Panc1 (cell line): ENCODE results near the gene ASB2. TPM values are rescaled to one million over a fixed set of nuclear protein-coding genes. Genes with fewer than 3 reads are reported as not detected.

Source experiments
- ATAC-seq: fragments of 200-7000 bp; cut with Tn5 transposase; 2 replicates; pipeline ENCODE4 v1.9.1; 2020; ENCODE audit warnings: mild to moderate bottlenecking, moderate library complexity
- BruUV-seq: library from RNA; stranded (reverse); fragments of 400-500 nt; replicated peaks from 2 replicates; lab custom pipeline; 2021; lab: Mats Ljungman, UMichigan
- CTCF ChIA-PET: fragments of 300-600 bp; sonication (Branson Sonifier 250); formaldehyde crosslinking; loops from one replicate; lab custom pipeline; 2022; ENCODE audit warnings: antibody characterized with exemption; lab: Charles Lee
- POLR2A ChIA-PET: fragments of 300-600 bp; sonication (Branson Sonifier 250); formaldehyde crosslinking; loops from one replicate; lab custom pipeline; 2022; ENCODE audit warnings: antibody characterized with exemption; lab: Charles Lee
- DNase-seq: peaks from one replicate; pipeline ENCODE4 v3.0.0-alpha.2; 2010; ENCODE audit warnings: low read depth, low spot score
- H3K27ac ChIP-seq: 2 replicates; pipeline ENCODE4 v1.5.1; 2011; ENCODE audit warnings: mild to moderate bottlenecking, low read length, inconsistent platforms
- H3K27me3 ChIP-seq: fragments of 200-500 bp; sonication (Bioruptor generic); 2 replicates; pipeline ENCODE4 v1.6.0; 2014; ENCODE audit warnings: low read length, inconsistent platforms; ENCODE audit not compliant: control insufficient read depth, insufficient read depth
- H3K36me3 ChIP-seq: fragments of 200-500 bp; sonication (Bioruptor generic); 2 replicates; pipeline ENCODE4 v1.5.1; 2014; ENCODE audit warnings: inconsistent platforms, mild to moderate bottlenecking, low read length, moderate library complexity; ENCODE audit not compliant: control insufficient read depth, insufficient read depth
- H3K4me1 ChIP-seq: 2 replicates; pipeline ENCODE4 v1.5.1; 2011; ENCODE audit warnings: inconsistent platforms, mild to moderate bottlenecking, low read length, moderate library complexity; ENCODE audit not compliant: control insufficient read depth, insufficient read depth
- H3K4me3 ChIP-seq, 2 experiments: 2 replicates each; pipeline ENCODE4 v1.5.1; 2011 to 2012; ENCODE audit warnings: low read depth in 2 of 2, low read length in 2 of 2, mild to moderate bottlenecking in 2 of 2, inconsistent platforms in 1 of 2, moderate library complexity in 1 of 2
- H3K9me3 ChIP-seq: fragments of 200-500 bp; sonication (Bioruptor generic); 2 replicates; pipeline ENCODE4 v1.5.1; 2014; ENCODE audit warnings: low read depth, mild to moderate bottlenecking, inconsistent platforms, low read length, moderate library complexity; ENCODE audit not compliant: control insufficient read depth, insufficient read depth
- POLR2AphosphoS5 ChIP-seq: IDR thresholded peaks from 2 replicates; pipeline ENCODE4 v1.6.1; 2012; ENCODE audit warnings: mild to moderate bottlenecking, low read depth, low read length, moderate library complexity
- SIN3A ChIP-seq: IDR thresholded peaks from 2 replicates; pipeline ENCODE4 v1.6.1; 2012; ENCODE audit warnings: low read depth, mild to moderate bottlenecking, low read length, moderate library complexity, borderline replicate concordance; ENCODE audit not compliant: insufficient read depth
- TCF7L2 ChIP-seq: IDR thresholded peaks from 2 replicates; pipeline ENCODE4 v1.6.1; 2011; ENCODE audit warnings: mild to moderate bottlenecking, low read depth, low read length, inconsistent platforms
- in situ Hi-C: cut with HindIII; loops from 2 replicates; pipeline ENCODE4 v1.10.0; 2016; ENCODE audit warnings: low sequenced_read_pairs, low pct_unique_long_range_greater_than_20kb
- intact Hi-C: fragments of 100-400 bp; cut with micrococcal nuclease; formaldehyde crosslinking; loops from one replicate; pipeline ENCODE4 v1.10.0; 2022; ENCODE audit not compliant: unreplicated experiment
- total RNA-seq: library from RNA; stranded (reverse); gene quantifications from one replicate; pipeline ENCODE4 v1.2.1, GENCODE V29; 2021; ENCODE audit not compliant: unreplicated experiment
- TF ChIP-seq, protein P1 (sequence below), 2 experiments: IDR thresholded peaks; 2 replicates each; pipeline ENCODE4 v1.6.1; 2011 to 2012; ENCODE audit warnings: low read depth in 2 of 2, control low read depth in 1 of 2, low read length in 1 of 2, mild to moderate bottlenecking in 1 of 2, moderate library complexity in 1 of 2; ENCODE audit not compliant: insufficient read depth in 1 of 2
- TF ChIP-seq, protein P2 (sequence below): fragments of 450-650 bp; IDR thresholded peaks from 2 replicates; pipeline ENCODE4 v1.5.1; 2017; ENCODE audit warnings: mild to moderate bottlenecking

The ASB2 gene
- total RNA-seq, 1 experiment from 2014 or later, result 0.28 TPM

DNA sequence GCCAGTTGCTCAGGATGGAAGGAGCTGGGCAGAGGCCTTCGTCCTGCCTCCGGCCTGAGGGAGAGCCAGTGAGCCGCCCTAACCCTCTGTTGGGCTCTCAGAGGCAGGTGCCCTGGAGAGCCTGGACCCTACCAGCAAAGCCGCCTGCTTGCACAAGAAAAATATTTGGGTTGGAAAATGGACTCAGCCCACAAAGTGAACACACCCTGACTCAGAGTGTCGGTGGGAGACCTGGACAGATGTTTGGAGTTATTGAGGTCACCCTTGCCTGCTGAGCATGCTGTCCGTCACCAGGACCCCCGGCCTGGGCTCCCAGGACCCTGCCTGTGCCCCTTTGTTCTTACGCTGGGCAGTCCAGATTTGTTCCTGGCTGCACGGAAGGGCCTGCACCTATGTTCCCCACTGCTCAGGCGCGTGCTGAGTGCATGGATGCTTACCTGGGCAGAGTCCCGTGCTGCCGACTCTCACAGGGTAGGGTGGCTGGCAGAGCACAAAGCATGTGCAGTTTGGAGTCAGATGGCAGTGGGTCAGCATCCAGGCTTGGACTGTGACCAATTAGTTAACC is 26.8 kb downstream of the ASB2 start:
- Histone ChIP-seq H3K9me3 (no peaks in the 10 kb centered on the region), H3K27me3 (no peaks in the 10 kb centered on the region), H3K36me3 (no peaks in the 10 kb centered on the region), H3K4me1 (peaks cover 16% of the 10 kb centered on the region), H3K27ac (no peak overlapping the region), H3K4me3 (no peak overlapping the region)
- no peak for DNase-seq
- ATAC-seq, result peak; percentile 33; the same call in 1 of the 2 replicates
- ChIA-PET POLR2A (no interaction called here), CTCF (no interaction called here)
- BruUV-seq, result no TSS peak
- in situ Hi-C loops, result no loop called here
- intact Hi-C loops, result no loop called here
- TF ChIP-seq, protein P1, sequence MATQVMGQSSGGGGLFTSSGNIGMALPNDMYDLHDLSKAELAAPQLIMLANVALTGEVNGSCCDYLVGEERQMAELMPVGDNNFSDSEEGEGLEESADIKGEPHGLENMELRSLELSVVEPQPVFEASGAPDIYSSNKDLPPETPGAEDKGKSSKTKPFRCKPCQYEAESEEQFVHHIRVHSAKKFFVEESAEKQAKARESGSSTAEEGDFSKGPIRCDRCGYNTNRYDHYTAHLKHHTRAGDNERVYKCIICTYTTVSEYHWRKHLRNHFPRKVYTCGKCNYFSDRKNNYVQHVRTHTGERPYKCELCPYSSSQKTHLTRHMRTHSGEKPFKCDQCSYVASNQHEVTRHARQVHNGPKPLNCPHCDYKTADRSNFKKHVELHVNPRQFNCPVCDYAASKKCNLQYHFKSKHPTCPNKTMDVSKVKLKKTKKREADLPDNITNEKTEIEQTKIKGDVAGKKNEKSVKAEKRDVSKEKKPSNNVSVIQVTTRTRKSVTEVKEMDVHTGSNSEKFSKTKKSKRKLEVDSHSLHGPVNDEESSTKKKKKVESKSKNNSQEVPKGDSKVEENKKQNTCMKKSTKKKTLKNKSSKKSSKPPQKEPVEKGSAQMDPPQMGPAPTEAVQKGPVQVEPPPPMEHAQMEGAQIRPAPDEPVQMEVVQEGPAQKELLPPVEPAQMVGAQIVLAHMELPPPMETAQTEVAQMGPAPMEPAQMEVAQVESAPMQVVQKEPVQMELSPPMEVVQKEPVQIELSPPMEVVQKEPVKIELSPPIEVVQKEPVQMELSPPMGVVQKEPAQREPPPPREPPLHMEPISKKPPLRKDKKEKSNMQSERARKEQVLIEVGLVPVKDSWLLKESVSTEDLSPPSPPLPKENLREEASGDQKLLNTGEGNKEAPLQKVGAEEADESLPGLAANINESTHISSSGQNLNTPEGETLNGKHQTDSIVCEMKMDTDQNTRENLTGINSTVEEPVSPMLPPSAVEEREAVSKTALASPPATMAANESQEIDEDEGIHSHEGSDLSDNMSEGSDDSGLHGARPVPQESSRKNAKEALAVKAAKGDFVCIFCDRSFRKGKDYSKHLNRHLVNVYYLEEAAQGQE (IDR thresholded peaks at IDR 0.05; ENCODE audit: insufficient read depth in 1 of 2, low read depth in 2 of 2, low read length in 1 of 2), result no peak
- TF ChIP-seq, protein P2, sequence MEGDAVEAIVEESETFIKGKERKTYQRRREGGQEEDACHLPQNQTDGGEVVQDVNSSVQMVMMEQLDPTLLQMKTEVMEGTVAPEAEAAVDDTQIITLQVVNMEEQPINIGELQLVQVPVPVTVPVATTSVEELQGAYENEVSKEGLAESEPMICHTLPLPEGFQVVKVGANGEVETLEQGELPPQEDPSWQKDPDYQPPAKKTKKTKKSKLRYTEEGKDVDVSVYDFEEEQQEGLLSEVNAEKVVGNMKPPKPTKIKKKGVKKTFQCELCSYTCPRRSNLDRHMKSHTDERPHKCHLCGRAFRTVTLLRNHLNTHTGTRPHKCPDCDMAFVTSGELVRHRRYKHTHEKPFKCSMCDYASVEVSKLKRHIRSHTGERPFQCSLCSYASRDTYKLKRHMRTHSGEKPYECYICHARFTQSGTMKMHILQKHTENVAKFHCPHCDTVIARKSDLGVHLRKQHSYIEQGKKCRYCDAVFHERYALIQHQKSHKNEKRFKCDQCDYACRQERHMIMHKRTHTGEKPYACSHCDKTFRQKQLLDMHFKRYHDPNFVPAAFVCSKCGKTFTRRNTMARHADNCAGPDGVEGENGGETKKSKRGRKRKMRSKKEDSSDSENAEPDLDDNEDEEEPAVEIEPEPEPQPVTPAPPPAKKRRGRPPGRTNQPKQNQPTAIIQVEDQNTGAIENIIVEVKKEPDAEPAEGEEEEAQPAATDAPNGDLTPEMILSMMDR, result no peak
- TF ChIP-seq TCF7L2 (no peak), SIN3A (no peak), POLR2AphosphoS5 (no peak)

DNA sequence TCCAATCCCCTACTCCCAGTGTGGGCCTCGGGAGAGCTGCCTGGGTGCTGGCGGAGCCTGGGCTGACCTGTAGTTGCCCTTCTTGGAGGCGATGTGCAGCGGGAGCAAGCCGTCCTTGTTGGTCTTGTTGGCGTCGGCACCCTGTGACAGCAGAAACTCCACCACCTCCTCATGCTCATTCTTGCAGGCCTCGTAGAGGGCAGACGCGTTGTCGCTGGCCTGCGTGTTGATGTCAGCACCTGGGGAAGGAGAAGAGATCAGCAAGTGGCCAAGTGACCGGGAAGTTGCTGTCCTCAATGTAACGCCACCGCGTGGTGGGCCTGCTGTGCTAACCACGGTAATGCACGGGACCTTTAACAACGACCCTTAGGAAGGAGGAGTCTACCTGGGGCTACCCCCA is 29.1 kb downstream of the ASB2 start:
- peaks cover 11% of the 10 kb centered on the region for H3K4me1 ChIP-seq
- ATAC-seq (no peak), DNase-seq (no peak)
- no peaks in the 10 kb centered on the region for H3K36me3 ChIP-seq
- TF ChIP-seq, protein P2, result no peak
- TF ChIP-seq SIN3A (no peak), TCF7L2 (no peak), POLR2AphosphoS5 (no peak)
- TF ChIP-seq, protein P1 (IDR thresholded peaks at IDR 0.05; ENCODE audit: insufficient read depth in 1 of 2, low read depth in 2 of 2, low read length in 1 of 2), result no peak
- H3K27ac ChIP-seq, result no peak overlapping the region
- POLR2A ChIA-PET, result no interaction called here
- no peak overlapping the region for H3K4me3 ChIP-seq
- no TSS peak for BruUV-seq
- H3K27me3 ChIP-seq, result no peaks in the 10 kb centered on the region
- in situ Hi-C loops, result no loop called here
- H3K9me3 ChIP-seq, result no peaks in the 10 kb centered on the region
- intact Hi-C loops, result no loop called here
- CTCF ChIA-PET, result no interaction called here
